GM18520 (cell line): ENCODE results near the gene NBPF1.
"Not testable (repeated sequence)": the region's sequence is repeated elsewhere in the genome, so short reads cannot be mapped to it uniquely, and the experiment has no call there.

Experiments
- ATAC-seq: cut with Tn5 transposase; IDR thresholded peaks from one replicate; pipeline ENCODE4 v1.9.1; 2021; ENCODE audit not compliant: unreplicated experiment

NBPF1 gene

DNA sequence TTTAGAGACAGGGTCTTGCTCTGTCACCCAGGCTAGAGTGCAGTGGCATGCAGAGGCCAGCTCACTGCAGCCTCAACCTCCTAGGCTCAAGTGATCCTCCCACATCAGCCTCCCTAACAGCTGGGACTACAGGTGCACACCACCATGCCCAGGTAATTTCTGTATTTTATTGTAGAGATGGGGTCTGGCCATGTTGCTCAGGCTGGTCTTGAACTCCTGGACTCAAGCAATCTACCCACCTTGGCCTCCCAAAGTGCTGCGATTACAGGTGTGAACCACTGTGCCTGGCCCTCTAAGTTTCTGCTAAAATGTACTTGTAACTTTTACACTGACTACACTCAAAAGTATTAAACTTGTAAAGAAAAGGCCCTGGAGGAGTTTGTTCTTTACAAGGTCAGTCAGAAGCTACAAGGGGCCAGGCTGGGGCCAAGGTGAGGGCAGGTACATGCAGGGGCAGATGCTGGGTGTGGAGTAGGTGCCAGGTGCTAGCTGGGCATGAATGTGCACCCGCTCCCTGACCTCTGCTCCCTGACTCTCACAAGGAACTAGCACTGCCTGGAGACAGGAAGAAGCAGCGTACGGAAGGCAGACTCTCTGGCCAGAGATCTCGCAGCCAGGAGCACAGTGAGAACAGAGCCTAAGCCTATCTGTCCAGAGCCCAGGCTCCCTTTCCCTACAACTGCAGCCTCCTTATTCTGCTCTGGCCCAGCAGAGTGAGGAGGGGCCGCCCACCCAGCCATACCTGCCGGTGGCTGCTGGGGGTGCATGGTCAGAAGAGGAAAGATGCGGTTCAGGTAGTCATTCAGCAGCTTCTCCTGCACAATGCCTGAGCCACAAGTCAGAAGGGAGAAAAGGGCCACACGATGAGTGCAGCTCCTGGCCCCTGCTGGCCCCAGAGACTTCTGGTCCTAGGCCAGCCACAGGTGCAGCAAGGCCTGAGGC is 28.9 kb upstream of the NBPF1 start:
- not testable (repeated sequence) for ATAC-seq

DNA sequence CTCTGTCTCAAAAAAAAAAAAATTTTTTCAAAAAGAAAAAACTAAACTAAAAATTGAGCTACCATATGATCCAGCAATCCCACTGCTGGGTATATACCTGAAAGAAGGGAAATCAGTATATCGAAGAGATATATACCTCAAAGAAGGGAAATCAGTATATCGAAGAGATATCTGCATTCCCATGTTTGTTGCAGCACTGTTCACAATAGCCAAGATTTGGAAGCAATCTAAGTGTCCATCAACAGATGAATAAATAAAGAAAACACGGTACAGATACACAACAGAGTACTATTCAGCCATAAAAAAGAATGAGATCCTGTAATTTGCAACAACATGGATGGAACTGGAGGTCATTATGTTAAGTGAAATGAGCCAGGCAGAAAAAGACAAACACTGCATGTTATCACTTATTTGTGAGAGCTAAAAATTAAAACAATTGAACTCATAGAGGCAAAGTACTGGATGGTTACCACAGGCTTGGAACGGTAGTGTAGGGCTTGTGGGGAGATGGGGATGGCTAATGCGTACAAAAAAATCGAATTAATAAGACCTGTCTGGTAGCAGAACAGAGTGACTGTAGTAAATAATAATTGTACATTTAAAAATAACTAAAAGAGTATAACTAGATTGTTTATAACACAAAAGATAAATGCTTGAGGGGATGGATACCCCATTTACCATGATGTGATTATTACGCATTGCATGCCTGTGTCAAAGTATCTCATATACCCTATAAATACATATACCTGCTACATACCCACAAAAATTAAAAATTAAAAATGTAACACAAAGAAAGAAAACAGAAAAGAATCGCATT is 28.0 kb upstream of the NBPF1 start:
- ATAC-seq, result not testable (repeated sequence)

GRCh38 chr1:16639091-16640031 is 26.0 kb upstream of the NBPF1 start:
- not testable (repeated sequence) for ATAC-seq

GRCh38 chr1:16637941-16638778 is 24.8 kb upstream of the NBPF1 start:
- ATAC-seq, result not testable (repeated sequence)

- not testable (repeated sequence) for ATAC-seq
These were observed 23.3 kb upstream of the NBPF1 start for GRCh38 chr1:16636551-16637195.

- ATAC-seq, result not testable (repeated sequence)
These were observed 22.6 kb upstream of the NBPF1 start for GRCh38 chr1:16635959-16636358.

GRCh38 chr1:16633540-16634282 is 20.3 kb upstream of the NBPF1 start:
- ATAC-seq, result not testable (repeated sequence)

DNA sequence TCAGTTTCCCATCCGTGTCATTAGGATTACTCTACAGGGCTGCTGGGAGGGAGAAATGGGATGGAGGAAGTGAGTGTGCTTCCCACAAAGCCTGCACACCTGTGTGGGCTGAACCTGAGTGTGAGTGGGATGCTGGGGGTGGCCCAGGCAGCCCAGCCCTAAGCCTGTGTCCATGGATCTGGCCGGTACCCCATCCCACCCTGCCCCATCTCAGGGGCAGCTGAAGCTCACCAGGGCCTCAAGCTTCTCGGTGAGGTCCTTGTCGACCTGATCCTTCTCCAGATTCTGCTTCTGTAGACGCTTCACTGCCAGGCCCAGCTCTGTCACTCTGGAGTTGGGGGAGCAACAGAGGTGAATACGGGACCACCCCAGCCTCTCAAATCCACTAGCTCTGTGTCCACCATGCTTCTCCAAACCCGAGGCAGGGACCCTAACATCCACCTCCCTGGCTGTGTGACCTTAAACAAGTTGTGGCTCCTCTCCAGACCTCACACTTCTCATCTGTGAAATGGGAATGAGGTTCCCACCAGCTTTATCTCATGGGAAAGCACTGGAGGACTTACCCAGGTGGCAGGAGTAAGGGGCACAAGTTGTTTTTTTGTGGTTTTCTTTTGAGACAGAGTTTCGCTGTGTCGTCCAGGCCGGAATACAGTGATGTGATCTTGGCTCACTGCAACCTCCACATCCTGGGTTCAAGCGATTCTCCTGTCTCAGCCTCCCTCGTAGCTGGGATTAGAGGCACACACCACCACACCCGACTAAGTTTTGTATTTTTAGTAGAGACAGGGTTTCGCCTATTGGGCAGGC is 18.9 kb upstream of the NBPF1 start:
- not testable (repeated sequence) for ATAC-seq

- ATAC-seq, result no peak
These were observed 18.1 kb upstream of the NBPF1 start for GRCh38 chr1:16631248-16632043.

DNA sequence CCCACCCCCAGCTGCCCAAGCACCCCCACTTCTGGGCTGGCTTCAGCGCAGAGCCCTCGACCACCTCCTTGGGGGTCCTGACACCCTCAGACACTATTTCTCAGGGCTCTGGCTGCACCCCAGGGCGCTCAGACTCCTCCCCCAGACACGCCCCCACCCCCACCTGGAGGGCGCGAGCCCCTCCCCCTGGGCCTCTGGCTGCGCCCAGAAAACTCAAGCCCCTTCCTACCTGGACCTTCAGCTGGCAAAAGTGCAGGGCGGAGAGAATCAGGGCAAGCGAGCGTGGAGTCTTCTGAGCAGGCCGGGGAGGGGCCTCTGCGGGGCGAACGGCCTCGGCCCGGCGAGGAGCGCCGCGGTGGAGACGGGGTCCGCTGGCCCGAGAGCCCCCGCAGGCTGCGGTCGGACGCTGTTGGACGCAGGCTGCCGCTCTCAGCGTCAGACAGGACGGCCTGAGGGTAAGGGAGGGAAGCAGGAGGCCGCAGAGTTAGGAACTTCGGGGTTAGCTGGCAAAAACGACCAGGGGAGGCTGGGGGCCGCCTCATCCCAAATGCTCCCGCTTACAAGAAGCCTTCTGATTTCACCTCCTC is 17.4 kb upstream of the NBPF1 start:
- no peak for ATAC-seq

DNA sequence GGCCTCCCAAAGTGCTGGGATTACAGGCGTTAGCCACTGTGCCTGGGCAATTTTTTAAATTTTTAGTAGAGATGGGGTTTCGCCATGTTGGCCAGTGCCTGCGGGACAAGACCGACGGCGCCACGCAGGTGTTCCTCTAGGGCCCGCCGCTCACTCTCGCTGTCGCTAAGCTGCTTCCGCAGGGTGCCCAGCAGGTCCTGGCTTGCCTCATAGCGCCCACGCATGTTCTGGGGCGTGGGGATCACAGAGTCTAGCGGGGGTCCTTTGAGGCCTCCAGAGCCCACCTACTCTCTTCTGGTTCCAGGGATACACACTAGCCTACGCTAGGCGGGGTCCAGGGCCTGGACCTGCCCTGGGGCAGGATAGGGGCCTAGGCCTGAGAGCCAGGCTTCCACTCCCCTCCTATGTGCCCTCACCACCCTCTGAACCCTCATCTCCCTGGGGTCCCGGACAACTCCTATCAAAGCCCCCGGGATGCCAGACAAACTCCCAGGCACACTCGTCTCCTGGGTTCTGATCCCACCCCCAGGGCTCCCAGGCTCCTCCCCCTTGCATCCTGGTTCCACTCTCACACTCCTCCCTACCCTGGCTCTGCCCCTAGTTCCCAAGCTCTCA is 16.7 kb upstream of the NBPF1 start:
- not testable (repeated sequence) for ATAC-seq

DNA sequence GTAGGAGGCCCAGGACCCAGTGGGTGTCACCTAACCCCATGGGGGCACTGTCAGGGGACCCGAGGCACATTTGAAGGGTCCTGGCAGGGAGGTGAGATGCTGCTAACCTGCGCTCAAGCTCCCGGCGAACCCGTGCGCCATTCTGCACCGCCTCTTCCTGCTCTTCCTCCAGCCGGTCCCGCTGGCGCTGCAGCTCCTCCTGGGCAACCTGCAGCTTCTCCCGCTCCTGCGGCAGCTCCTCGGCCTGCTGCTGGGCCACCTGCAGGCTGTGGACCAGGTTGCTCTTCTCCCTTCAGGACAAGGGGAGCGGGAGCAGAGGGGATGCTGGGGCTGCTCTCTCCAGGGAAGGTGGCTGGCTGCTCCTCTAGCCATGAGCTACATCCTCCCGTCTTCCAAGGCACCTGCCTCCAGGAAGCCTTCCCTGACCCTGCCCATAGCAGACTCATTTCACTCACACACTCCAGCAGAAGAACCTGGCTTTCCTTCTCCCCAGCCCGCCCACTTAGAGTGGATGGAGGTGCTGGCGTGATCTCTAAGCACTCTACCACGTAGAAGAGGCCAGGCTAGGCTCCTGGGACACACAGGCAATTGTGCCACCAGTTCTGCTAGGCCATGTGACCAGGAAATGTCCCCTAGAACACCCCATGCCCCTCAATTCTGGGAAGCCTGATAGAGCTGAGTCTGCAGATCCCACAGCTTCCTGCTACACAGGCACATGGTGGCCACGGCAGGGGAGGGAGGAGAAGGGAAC is 15.2 kb upstream of the NBPF1 start:
- ATAC-seq, result no peak

DNA sequence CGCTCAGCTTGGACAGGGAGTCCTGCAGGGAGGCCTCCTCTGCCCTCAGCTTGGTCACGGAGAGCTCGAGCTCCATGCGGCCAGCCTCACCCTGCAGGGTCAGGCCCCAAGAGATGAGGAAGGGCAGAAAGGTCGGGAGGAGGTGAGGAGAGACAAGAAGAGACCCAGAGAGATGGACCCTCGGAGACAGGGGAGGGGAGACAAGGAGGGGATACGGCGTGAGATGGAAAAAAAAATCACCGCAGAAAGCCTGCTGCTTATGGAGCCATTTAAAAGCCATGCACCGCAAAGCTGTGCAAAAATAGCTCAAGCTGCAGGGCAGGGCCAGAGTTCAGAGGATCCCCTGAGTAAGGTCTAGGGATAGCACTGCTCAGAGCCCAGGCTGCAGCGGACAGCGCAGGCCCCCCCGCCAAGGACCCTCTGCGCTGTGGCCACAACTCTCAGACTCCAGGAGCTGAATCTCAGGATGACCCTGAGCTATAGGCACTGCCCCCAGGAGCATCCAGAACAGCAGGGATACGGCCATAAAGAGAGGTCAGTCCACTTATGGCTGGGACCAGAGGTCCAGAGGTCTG is 13.1 kb upstream of the NBPF1 start:
- not testable (repeated sequence) for ATAC-seq

- no peak for ATAC-seq
These were observed 12.4 kb upstream of the NBPF1 start for GRCh38 chr1:16625497-16626408.
